T-helper 17 cell (primary cell): ENCODE data around the gene KDSR. TPM values are rescaled to one million over a fixed set of nuclear protein-coding genes. Genes with fewer than 3 reads are reported as not detected.

Experiments used
- ATAC-seq: fragments of 150-1000 bp; cut with Tn5 transposase; 2 replicates; pipeline ENCODE4 v1.10.0; 2021; ENCODE audit warnings: mild to moderate bottlenecking, moderate library complexity
- DNase-seq, 3 donors: peaks; one replicate each; pipeline versions ENCODE4 v3.0.0 to v3.0.0-alpha.2; 2020 to 2021
- H3K9me3 ChIP-seq: one replicate; pipeline ENCODE4 v1.7.0; 2013; ENCODE audit warnings: low read length, mild to moderate bottlenecking; ENCODE audit not compliant: control insufficient read depth, poor library complexity, severe bottlenecking
- H3K27ac Mint-ChIP-seq: one replicate; pipeline ENCODE4 v1.8.0; 2022; ENCODE audit warnings: mild to moderate bottlenecking, moderate library complexity, mixed read lengths
- H3K27me3 Mint-ChIP-seq: one replicate; pipeline ENCODE4 v1.8.0; 2022; ENCODE audit warnings: mixed read lengths
- H3K36me3 Mint-ChIP-seq: one replicate; pipeline ENCODE4 v1.8.0; 2022; ENCODE audit warnings: low read depth, mixed read lengths
- H3K4me1 Mint-ChIP-seq: one replicate; pipeline ENCODE4 v1.8.0; 2022; ENCODE audit warnings: mild to moderate bottlenecking, mixed read lengths
- H3K4me3 Mint-ChIP-seq: one replicate; pipeline ENCODE4 v1.8.0; 2022; ENCODE audit warnings: mild to moderate bottlenecking, moderate library complexity, mixed read lengths
- total RNA-seq, 4 donors: library from RNA in 2 of 4; stranded (reverse) in 2 of 4; gene quantifications; one replicate each; pipeline ENCODE4 v1.2.3 and lab custom pipeline; 2022 to 2026

KDSR gene
- total RNA-seq: 10 to 100 TPM; 55.2 to 71.2 TPM
- total RNA-seq (lab: John Stamatoyannopoulos, UW): 69.6 to 161 reads per million in 2 donors

- DNase-seq: peak; percentile 77 to 80 (median 77)
- H3K4me3 Mint-ChIP-seq: peak within 1 kb of the TSS; percentile 96
- peak; percentile 85 for ATAC-seq
- peaks cover 35% of the 10 kb centered on the region for H3K4me1 Mint-ChIP-seq
- no peaks in the 10 kb centered on the region for H3K27me3 Mint-ChIP-seq
- H3K36me3 Mint-ChIP-seq: no peaks in the 10 kb centered on the region
- H3K9me3 ChIP-seq: no peaks in the 10 kb centered on the region
- H3K27ac Mint-ChIP-seq: peak within 1 kb of the TSS; percentile 90
Observed at GRCh38 chr18:63367053-63367953, at the start of gene KDSR. TSS of gene KDSR (minus strand) at chr18:63367206. CDS start at chr18:63367118, 88 bp downstream.

GRCh38 chr18:63412953-63413352, 45.9 kb upstream of the KDSR start:
- peaks cover 2% of the 10 kb centered on the region for H3K36me3 Mint-ChIP-seq
- H3K27ac Mint-ChIP-seq: peak overlapping the region; percentile 39

GRCh38 chr18:63410792-63411191, 43.8 kb upstream of the KDSR start:
- H3K4me3 Mint-ChIP-seq: no peak overlapping the region
- no peak for DNase-seq
- peak; percentile 52 for ATAC-seq
- peaks cover 45% of the 10 kb centered on the region for H3K4me1 Mint-ChIP-seq
- peaks cover 4% of the 10 kb centered on the region for H3K36me3 Mint-ChIP-seq
- H3K9me3 ChIP-seq: no peaks in the 10 kb centered on the region
- H3K27ac Mint-ChIP-seq: peak overlapping the region; percentile 81
- H3K27me3 Mint-ChIP-seq: no peaks in the 10 kb centered on the region

More at GRCh38 chr18:63412953-63413352, 45.9 kb upstream of the KDSR start:
- ATAC-seq: no peak
- no peaks in the 10 kb centered on the region for H3K27me3 Mint-ChIP-seq
- no peak for DNase-seq
- H3K4me1 Mint-ChIP-seq: peaks cover 35% of the 10 kb centered on the region
- no peaks in the 10 kb centered on the region for H3K9me3 ChIP-seq
- H3K4me3 Mint-ChIP-seq: no peak overlapping the region

- Mint-ChIP-seq H3K4me1 (peaks cover 38% of the 10 kb centered on the region), H3K4me3 (no peak overlapping the region), H3K36me3 (peaks cover 2% of the 10 kb centered on the region), H3K27ac (peak overlapping the region; percentile 81), H3K27me3 (no peaks in the 10 kb centered on the region)
- DNase-seq (no peak), ATAC-seq (peak; percentile 57)
- no peaks in the 10 kb centered on the region for H3K9me3 ChIP-seq
Observed at GRCh38 chr18:63409301-63409700, 42.3 kb upstream of the KDSR start.

- DNase-seq (no peak), ATAC-seq (no peak)
- Mint-ChIP-seq H3K4me1 (peaks cover 30% of the 10 kb centered on the region), H3K4me3 (no peak overlapping the region), H3K27me3 (no peaks in the 10 kb centered on the region), H3K27ac (peak overlapping the region; percentile 57), H3K36me3 (peaks cover 2% of the 10 kb centered on the region)
- H3K9me3 ChIP-seq: no peaks in the 10 kb centered on the region
Observed at GRCh38 chr18:63407734-63408133, 40.7 kb upstream of the KDSR start.

GRCh38 chr18:63405986-63406385, 39.0 kb upstream of the KDSR start:
- H3K36me3 Mint-ChIP-seq: peaks cover 2% of the 10 kb centered on the region

GRCh38 chr18:63402246-63403162, 35.5 kb upstream of the KDSR start:
- Mint-ChIP-seq H3K4me1 (peaks cover 14% of the 10 kb centered on the region), H3K27ac (no peak overlapping the region), H3K4me3 (no peak overlapping the region), H3K36me3 (no peaks in the 10 kb centered on the region), H3K27me3 (no peaks in the 10 kb centered on the region)
- ATAC-seq (no peak), DNase-seq (no peak)
- H3K9me3 ChIP-seq: no peaks in the 10 kb centered on the region

More at GRCh38 chr18:63405986-63406385, 39.0 kb upstream of the KDSR start:
- peak overlapping the region; percentile 57 for H3K27ac Mint-ChIP-seq
- no peak for DNase-seq
- H3K9me3 ChIP-seq: no peaks in the 10 kb centered on the region
- ATAC-seq: no peak
- peaks cover 29% of the 10 kb centered on the region for H3K4me1 Mint-ChIP-seq
- H3K27me3 Mint-ChIP-seq: no peaks in the 10 kb centered on the region
- H3K4me3 Mint-ChIP-seq: no peak overlapping the region

- Mint-ChIP-seq H3K27ac (peak overlapping the region; percentile 89), H3K4me3 (no peak overlapping the region), H3K4me1 (peaks cover 9% of the 10 kb centered on the region), H3K27me3 (no peaks in the 10 kb centered on the region), H3K36me3 (no peaks in the 10 kb centered on the region)
- ATAC-seq: no peak
- no peak for DNase-seq
- no peaks in the 10 kb centered on the region for H3K9me3 ChIP-seq
Observed at GRCh38 chr18:63399300-63399699, 32.3 kb upstream of the KDSR start.

- H3K9me3 ChIP-seq: no peaks in the 10 kb centered on the region
- ATAC-seq (no peak), DNase-seq (no peak)
- Mint-ChIP-seq H3K4me1 (peaks cover 9% of the 10 kb centered on the region), H3K4me3 (no peak overlapping the region), H3K36me3 (no peaks in the 10 kb centered on the region), H3K27ac (no peak overlapping the region), H3K27me3 (no peaks in the 10 kb centered on the region)
Observed at GRCh38 chr18:63397349-63397748, 30.3 kb upstream of the KDSR start.

GRCh38 chr18:63395503-63395902, 28.5 kb upstream of the KDSR start:
- Mint-ChIP-seq H3K36me3 (no peaks in the 10 kb centered on the region), H3K27ac (no peak overlapping the region), H3K4me1 (peaks cover 6% of the 10 kb centered on the region), H3K27me3 (no peaks in the 10 kb centered on the region), H3K4me3 (no peak overlapping the region)
- H3K9me3 ChIP-seq: no peaks in the 10 kb centered on the region
- ATAC-seq (no peak), DNase-seq (no peak)

GRCh38 chr18:63394954-63395353, 27.9 kb upstream of the KDSR start:
- H3K9me3 ChIP-seq: no peaks in the 10 kb centered on the region
- peak overlapping the region; percentile 34 for H3K27ac Mint-ChIP-seq
- H3K4me1 Mint-ChIP-seq: peaks cover 2% of the 10 kb centered on the region
- DNase-seq (no peak), ATAC-seq (no peak)
- H3K4me3 Mint-ChIP-seq: no peak overlapping the region
- no peaks in the 10 kb centered on the region for H3K36me3 Mint-ChIP-seq
- no peaks in the 10 kb centered on the region for H3K27me3 Mint-ChIP-seq

GRCh38 chr18:63387861-63388260, 20.9 kb upstream of the KDSR start:
- DNase-seq (no peak), ATAC-seq (no peak)
- Mint-ChIP-seq H3K36me3 (peaks cover 2% of the 10 kb centered on the region), H3K27me3 (no peaks in the 10 kb centered on the region), H3K27ac (no peak overlapping the region), H3K4me3 (no peak overlapping the region), H3K4me1 (peaks cover 3% of the 10 kb centered on the region)
- H3K9me3 ChIP-seq: no peaks in the 10 kb centered on the region

GRCh38 chr18:63382843-63383242, 15.8 kb upstream of the KDSR start:
- no peaks in the 10 kb centered on the region for H3K27me3 Mint-ChIP-seq
- H3K36me3 Mint-ChIP-seq: peaks cover 2% of the 10 kb centered on the region
- H3K4me3 Mint-ChIP-seq: no peak overlapping the region
- H3K9me3 ChIP-seq: no peaks in the 10 kb centered on the region
- H3K4me1 Mint-ChIP-seq: peaks cover 16% of the 10 kb centered on the region
- ATAC-seq: no peak
- no peak for DNase-seq
- no peak overlapping the region for H3K27ac Mint-ChIP-seq
